ENCODE measurements around the gene HIGD1A.

- TF ChIP-seq CTCF (IDR thresholded peaks at IDR 0.05; ENCODE audit: insufficient read depth, low read length, poor library complexity, severe bottlenecking) (no peak), EZH2phosphoT487 (conservative IDR thresholded peaks at IDR 0.05; ENCODE audit: low read length) (no peak)
These were observed 23.9 kb downstream of the HIGD1A start for GRCh38 chr3:42780398-42780797.
